Activated CD8-positive, alpha-beta memory T cell treated with anti-CD3 and anti-CD28 coated beads, Interleukin-2, amount 50 U/mL, for 24 hours (primary cell): ENCODE data around the gene DNAH17.

Experiments used
- DNase-seq: peaks from one replicate; pipeline ENCODE4 v3.0.0-alpha.2; 2020; ENCODE audit errors: extremely low read depth

The DNAH17 gene

GRCh38 chr17:78602246-78602645, 25.1 kb upstream of the DNAH17 start:
- DNase-seq: no peak

DNA sequence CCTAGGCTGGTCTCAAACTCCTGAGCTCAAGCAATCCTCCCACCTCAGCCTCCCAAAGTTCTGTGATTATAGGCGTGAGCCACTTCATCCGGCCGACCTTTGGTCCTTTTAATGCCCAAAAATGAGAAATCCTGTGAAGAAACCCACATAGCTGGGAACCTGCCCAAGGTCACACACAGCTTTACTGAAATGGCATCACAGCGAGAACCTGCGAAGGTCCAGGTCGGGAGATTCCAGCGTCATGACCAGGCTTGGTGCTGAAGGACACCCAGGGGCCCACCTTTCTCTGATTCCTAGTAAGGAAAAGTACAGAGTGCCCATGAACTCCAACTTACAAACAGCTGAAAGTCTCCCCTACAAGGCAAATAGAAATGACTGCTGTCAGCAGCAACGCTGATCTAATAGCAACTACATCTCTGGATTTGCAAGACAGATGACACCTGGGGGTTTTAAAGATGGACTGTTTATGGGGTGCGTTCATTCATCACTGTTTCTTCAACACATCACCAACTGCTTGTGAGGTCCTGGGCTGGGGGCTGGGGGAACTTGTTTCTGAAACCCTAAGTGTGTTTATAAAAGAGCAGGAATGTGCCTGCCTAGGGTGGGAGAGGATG, 24.5 kb upstream of the DNAH17 start:
- DNase-seq: no peak

DNA sequence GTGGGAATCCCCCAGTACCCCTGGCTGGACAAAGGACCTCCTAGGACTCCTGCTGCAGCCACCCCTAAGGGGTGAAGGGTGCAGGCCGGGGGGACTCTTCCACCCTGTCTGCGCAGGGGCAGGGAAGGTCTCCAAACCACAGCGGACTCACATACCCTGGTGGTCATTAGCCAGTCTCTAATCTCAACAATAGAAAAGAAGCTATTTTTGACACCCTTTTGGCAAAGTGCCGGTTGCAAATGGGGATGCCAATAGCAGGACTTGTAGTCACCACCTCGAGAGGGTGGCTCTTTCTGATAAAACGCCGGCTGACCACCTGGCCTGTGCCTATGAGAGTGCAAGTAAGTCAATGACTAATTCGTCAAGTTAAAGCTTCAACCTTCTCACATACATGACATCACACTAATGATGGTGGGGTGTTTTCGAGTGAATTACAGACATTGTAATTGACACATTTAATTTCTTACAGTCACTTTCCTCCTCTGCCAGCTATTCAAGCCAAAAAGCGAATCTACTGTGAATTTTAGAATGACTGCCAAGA, 23.1 kb upstream of the DNAH17 start:
- DNase-seq: no peak

DNA sequence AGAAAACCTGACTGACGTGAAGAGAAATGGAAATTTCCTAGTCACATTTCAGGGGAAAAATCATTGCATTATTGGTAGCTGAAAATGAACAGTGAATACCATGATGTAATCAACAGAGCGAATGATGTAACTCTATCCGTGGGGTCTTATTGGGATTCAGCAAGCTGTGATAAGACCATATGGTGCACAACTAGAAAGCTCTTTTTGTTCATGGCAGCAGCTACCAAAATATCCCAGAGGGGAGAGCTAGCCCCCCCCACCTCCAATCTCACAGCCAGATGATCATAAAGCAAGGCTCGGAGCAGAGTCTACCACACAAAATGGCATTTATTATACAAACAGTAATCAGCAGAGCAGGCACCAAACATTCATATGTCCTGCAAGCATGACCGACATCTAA, 22.2 kb upstream of the DNAH17 start:
- no peak for DNase-seq

DNA sequence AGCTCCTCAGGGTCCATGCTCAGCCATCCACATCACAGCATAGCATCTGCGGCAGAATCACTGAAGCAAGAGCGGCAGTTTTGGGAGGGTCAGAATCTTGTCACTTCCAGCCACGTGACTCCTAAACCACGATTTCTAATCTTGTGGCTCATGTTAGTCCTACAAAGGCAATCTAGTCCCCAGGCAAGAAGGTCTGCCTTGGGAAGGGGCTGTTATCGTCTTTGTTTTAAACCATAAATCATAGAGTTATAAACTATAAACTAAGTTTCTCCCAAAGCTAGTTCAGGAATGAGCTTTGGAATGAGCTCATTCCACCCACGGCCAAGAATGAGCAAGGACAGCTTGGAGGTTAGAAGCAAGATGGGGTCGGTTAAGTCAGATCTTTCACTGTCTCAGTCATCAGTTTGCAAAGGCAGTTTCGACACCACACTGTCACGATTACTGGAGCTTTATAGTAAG, 20.8 kb upstream of the DNAH17 start:
- DNase-seq: no peak

GRCh38 chr17:78596871-78597764, 19.9 kb upstream of the DNAH17 start:
- DNase-seq: no peak

DNA sequence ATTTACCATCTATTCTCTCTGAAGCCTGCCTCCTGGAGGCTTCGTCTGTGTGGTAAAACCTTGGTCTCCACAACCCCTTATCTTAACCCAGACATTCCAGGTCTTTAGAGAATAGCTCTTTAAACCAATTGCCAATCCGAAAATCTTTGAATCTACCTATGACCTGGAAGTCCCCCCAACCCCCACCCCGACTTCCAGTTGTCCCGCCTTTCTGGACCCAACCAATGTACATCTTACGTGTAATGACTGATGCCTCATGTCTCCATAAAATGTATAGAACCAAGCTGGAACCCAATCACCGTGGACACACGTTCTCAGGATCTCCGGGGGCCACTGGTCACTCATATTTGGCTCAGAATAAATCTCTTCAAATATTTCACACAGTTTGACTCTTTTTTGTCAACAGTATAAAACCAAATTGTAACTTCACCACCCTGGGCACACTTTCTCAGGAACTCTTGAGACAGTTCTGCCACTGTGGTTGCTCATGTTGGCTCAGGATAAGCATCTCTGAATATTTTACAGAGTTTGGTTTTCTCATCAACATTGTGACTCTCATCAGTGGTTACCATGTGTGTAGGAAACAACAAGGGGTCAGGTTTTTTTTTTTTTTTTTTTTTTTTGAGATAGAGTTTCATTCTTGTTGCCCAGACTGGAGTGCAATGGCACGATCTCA, 18.1 kb upstream of the DNAH17 start:
- no peak for DNase-seq

DNA sequence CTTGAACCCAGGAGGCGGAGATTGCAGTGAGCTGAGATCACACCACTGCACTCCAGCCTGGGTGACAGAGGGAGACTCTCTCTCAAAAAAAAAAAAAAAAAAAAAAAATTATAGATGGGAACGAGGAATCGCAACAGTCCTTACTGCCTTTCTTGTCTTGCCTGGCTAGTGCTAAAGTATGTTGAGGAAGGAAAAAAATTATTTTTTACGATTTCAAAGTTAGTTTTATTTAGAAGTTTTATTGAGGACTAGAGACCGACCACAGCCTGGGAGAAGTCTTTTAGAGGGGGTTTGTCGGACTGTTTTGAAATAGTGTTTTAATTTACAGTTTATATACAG, 15.8 kb upstream of the DNAH17 start:
- no peak for DNase-seq

DNA sequence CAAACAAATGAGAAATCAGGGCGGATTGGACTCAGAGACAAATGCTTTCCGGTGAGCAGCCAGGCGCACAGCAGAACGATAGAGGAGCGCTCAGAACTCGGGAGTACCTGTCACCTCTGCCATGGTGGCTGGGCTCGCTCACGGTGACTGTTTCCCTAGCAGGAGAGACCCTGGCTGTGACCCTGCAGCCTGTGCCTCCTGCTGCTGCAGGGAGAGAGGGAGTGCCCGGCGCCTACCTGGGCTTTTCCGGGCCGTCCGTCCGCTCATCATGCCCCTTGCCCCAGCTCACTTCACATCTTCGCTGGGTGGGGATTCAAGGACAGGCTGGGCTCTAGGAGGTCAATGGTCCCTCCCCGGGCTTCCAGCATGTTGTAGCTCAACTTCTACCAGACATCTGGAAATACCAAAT, 14.1 kb upstream of the DNAH17 start:
- no peak for DNase-seq

DNA sequence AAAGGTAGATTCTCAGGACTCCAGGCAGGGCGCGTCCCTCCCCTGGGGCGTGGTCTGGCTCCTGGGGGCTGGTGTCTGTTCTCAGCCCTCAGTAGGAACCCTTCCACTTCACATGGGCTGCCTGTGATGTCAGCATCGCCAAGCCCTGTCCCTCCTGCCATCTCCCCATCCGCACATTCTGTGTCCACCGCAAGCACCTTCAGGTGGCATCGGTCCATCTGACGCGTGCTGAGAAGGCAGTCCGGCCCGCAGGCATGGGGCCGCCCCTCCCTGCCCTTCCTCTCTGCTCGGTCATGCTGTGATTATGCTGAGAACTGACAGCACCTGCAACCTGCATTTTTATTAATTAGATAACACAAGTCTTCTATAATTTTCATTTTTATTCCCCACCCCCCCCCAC, 12.7 kb upstream of the DNAH17 start:
- no peak for DNase-seq

GRCh38 chr17:78589031-78589675, 12.0 kb upstream of the DNAH17 start:
- no peak for DNase-seq

DNA sequence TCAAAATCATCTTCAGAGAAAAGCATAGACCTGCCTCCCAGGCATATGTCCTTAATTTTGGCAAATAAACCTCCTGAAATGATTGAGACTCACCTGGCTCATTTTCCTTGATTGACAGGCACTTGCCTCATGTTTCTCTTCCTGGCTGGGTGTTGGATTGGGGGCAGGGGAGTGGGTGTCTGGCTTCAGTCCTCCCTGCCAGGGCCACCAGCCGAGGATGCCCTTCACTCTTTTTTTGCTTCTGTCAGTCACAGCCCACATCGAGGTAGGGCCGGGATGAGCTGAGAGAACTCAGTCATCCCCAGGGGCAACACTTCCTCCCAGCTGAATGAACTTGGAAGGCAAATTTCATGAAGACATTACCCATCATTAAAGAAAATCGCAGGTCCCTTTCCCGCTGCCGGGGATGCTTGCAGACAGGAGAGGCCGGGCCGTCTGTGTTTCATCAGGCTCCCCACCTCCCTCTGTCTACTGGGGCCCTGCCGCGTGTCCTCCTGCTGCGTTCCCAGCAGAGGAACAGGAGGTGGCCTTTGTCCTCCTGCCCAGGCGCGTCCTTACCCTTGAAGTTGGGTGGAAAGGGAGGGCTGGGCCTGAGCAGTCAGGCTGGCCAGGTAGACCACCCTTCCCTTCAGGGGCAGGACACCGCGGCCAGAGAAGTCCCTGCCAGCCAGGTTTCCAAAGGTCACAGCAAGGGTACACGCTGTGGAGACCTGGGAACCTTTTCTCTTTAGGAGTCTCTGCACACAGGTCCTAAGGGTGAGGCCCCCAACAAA, 11.2 kb upstream of the DNAH17 start:
- DNase-seq: no peak

GRCh38 chr17:78585006-78585630, 7.9 kb upstream of the DNAH17 start:
- DNase-seq: no peak

DNA sequence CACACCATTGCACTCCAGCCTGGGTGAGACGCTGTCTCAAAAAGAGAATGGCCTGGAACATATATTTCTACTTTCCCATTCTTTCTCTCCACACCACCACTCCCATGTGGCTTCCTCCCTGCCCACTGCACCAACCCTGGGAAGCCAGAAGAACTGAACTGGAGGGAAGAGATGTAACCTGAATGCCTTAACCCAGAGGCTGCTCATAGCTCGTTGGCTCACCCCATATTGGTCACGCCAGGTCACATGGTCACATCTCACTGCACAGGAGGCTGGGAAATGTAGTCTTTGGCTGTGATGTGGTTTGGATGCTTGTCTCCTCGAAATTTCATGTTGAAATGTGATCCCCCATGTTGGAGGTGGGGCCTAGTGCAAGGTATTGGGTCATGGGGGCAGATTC, 5.9 kb upstream of the DNAH17 start:
- DNase-seq: no peak

GRCh38 chr17:78581304-78581703, 4.1 kb upstream of the DNAH17 start:
- DNase-seq: no peak

DNA sequence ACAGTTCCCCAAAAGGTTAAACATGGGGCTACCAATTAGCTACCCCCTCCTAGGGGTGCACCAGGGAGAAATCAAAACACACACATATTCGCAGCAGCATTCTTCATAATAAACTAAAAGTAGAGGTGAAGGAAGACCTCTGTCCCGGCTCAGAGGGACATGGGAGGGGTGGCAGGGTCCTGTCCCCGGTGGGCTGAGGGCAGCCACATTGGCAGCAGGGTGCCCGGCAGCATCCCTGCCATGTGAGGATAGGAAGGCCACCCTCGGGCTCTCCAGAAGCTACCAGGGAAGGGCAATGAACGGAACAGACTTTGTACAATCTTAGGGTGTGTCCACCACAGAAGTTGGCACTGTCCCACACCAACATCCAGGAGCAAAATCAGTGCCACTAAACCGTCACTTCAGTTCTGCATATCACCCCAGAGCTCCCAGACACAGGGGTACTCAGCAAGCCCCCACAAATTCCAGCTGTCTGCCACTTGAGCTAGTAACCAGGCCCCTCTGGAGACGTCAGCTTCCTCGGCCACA, 3.1 kb upstream of the DNAH17 start:
- DNase-seq: no peak

- DNase-seq: no peak
Measured at GRCh38 chr17:78576389-78577112, 645 bp downstream of the DNAH17 start.

DNA sequence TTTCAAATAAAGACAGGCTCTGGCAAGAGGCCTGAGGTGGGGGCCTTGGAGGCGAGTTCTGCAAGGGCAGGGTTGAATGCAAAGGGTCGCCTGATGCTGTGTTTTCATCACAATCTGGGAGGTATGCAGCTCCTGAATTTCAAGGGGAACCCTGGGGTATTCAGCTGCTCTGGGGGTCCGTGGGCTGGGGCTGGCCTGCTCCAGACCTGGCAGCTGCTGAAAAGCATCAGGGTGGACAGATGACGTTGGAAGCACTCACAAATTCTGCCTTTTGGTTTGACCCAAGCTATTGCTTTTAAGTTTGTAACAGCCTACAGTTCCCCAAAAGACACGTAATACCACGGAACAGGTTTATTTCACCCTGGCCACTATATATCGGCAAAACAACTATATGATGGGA, 1.3 kb downstream of the DNAH17 start:
- no peak for DNase-seq

DNA sequence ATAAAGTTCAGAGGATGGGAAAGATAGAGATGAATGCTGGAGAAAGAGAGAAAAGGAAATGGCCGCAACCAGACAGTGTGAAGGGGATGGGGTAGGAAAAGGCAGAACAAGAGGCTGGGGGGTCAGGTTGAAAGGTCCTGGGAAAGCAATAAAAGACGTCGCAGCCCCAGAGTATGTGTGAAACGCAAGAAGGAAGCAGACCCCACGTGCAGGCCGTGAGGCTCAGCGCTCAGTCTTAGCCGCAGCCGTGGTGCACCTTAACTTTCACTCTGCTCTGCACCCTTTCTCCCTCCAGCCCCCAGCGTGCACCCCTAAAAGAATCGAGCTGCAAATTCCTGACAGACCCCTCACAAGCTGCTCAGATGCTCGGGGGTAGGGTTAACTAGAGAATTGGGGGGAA, 1.9 kb downstream of the DNAH17 start:
- DNase-seq: no peak

DNA sequence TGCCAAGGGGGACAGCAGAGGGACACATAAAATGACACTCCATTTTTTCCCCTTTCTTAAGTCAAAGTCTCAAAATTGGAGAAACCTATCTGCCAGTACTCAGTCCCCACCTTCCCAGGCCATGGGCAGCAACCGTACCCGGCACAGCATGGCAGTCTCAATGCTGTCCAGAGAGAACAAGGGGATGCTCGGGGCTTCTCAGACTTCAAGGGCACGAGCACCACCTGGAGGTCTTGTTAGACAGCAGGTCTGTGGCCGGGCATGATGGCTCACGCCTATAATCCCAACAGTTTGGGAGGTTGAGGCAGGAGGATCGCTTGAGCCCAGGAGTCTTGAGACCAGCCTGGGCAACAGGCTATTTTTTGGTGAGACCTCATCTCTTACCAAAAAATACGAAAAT, 3.2 kb downstream of the DNAH17 start:
- DNase-seq: no peak
